GM12875 (cell line): Measurements from ENCODE around the gene BLVRB.

Experiments used
- H3K4me3 ChIP-seq: one replicate; pipeline ENCODE4 v1.5.1; 2011; ENCODE audit warnings: low read depth, low read length, control low read depth
- CTCF ChIP-seq: IDR thresholded peaks from 2 replicates; pipeline ENCODE4 v1.5.1; 2011; ENCODE audit warnings: low read depth, mild to moderate bottlenecking, control low read depth, inconsistent platforms, low read length, moderate library complexity, borderline replicate concordance; ENCODE audit not compliant: insufficient read depth

The BLVRB gene

GRCh38 chr19:40465557-40466218, at the start of gene BLVRB:
BLVRB (minus strand) TSS chr19:40465745; CDS start chr19:40465688, 57 bp downstream.
- peak within 1 kb of the TSS; percentile 67 for H3K4me3 ChIP-seq
- TF ChIP-seq CTCF: no peak

GRCh38 chr19:40513741-40514315, 48.3 kb upstream of the BLVRB start:
- no peak for TF ChIP-seq CTCF
- no peak overlapping the region for H3K4me3 ChIP-seq

- no peak overlapping the region for H3K4me3 ChIP-seq
- TF ChIP-seq CTCF: no peak
Measured at GRCh38 chr19:40513345-40513678, 47.8 kb upstream of the BLVRB start.

- TF ChIP-seq CTCF: no peak
- H3K4me3 ChIP-seq: no peak overlapping the region
Measured at GRCh38 chr19:40512473-40513344, 47.2 kb upstream of the BLVRB start.

GRCh38 chr19:40512110-40512472, 46.5 kb upstream of the BLVRB start:
- H3K4me3 ChIP-seq: no peak overlapping the region

GRCh38 chr19:40511487-40511886, 45.9 kb upstream of the BLVRB start:
- no peak overlapping the region for H3K4me3 ChIP-seq
- no peak for TF ChIP-seq CTCF

More at GRCh38 chr19:40512110-40512472, 46.5 kb upstream of the BLVRB start:
- no peak for TF ChIP-seq CTCF
